GM15510 (cell line): Measurements from ENCODE around the gene NEXMIF.

ENCODE experiments used
- POLR2A ChIP-seq: IDR thresholded peaks from 3 replicates; pipeline ENCODE4 v1.6.1; 2011; ENCODE audit warnings: borderline replicate concordance; ENCODE audit not compliant: insufficient read length; ENCODE audit errors: extremely low read depth

Gene NEXMIF

DNA sequence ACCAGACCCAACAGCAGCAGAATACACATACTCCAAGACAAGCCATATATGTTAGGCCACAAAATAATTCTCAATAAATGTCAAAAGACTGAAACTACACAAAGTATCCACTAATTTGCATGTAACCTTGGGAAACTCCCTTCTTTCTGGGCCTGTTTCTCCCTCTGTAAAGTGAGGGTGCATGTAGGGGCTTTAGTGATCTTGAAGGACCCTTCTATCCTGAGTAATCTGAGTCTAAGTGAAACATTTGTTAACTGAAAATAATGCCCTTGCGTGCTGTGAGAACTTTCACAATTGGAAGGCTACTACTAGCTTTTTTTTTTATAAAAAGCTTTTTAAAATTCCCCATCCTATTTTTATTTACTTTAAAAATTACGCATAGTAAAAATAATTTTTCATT, 125.2 kb downstream of the NEXMIF start:
- TF ChIP-seq POLR2A: no peak

- no peak for TF ChIP-seq POLR2A
Observed at GRCh38 chrX:74797338-74797887, 127.8 kb downstream of the NEXMIF start.

- TF ChIP-seq POLR2A: no peak
Observed at GRCh38 chrX:74788545-74789086, 136.6 kb downstream of the NEXMIF start.

DNA sequence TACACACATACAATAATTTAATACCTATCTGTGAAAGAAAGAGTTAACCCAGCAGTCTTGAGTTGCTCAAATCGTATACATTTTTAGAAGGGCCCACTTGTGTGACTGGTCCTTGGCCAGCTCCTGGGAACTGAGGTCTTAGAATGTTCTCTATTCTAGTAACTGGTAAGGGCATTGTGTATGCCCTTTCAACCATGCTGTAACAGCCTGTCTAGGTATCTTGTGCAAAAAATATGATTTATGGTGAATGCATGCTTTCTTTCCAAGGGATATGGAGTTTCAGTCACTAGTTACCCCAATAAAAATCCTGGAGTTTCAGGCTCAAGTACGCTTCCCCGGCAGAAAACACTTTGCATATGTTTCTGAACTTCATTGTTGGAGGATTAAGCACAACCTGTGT, 140.6 kb downstream of the NEXMIF start:
- no peak for TF ChIP-seq POLR2A

- no peak for TF ChIP-seq POLR2A
Observed at GRCh38 chrX:74781507-74782034, 143.7 kb downstream of the NEXMIF start.

DNA sequence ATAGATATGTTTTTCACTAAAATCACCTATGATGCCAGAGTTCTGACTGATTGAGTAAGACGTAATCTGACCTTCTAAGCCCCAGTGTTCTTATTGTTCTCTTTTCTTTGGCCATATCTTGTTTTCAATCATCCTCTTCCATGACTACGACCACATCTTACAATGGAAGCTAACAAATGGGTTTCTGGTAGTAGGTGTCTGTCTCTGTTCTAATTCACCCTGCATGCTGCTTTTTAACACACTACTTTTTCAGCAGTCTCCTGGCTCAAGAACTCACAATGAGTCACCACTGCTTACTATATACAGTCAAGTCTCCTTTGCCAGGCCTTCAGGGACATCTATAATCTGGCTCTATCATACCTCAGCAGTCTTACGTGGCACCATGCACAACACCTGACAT, 146.1 kb downstream of the NEXMIF start:
- TF ChIP-seq POLR2A: no peak

- TF ChIP-seq POLR2A: no peak
Observed at GRCh38 chrX:74774988-74775387, 150.3 kb downstream of the NEXMIF start.

- no peak for TF ChIP-seq POLR2A
Observed at GRCh38 chrX:74736450-74736849, 188.8 kb downstream of the NEXMIF start.

DNA sequence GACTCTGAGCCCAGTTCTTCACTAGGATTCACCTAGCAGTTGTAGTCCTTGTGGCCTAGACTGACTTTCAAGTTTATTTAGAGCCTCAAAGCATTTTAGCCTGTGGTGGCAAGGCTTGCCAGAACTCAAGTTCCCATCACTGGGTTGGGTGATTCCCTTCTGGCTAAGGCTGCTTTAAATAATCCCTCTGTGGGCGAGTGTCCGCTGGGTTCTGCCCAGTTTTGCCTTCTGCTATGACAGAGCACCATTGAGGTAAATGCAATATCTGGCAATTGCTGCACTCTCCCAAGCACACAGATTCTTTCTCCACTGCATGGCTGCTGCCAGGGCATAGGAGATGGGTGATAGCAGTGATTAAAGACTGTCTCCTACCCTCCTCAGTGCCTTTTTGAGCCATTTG, 220.0 kb downstream of the NEXMIF start:
- no peak for TF ChIP-seq POLR2A

DNA sequence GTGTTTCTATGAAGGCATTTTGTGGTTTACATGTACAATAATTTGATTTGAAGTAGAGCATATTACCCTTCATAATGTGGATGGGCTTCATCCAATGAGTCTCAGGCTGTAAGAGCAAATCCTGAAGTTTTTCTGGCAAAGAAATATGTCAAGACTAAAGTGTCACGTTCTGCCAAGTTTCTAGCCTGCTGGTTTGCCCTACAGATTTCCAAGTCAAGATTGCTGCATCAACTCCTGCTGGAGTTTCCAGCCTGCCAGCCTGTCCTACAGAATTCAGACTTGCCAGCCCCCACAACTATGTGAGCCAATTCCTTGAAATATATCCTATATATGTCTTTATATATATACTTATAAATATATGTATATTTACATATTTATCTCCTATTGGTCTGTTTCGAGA, 240.8 kb downstream of the NEXMIF start:
- no peak for TF ChIP-seq POLR2A
